Posterior cingulate gyrus (tissue), 11 donors: ENCODE measurements around the gene RSL1D1.

Source experiments
- DNase-seq, 10 donors: peaks; one replicate each; pipeline versions ENCODE4 v3.0.0 to v3.0.0-alpha.2; 2020 to 2021; ENCODE audit warnings: mixed read lengths in 3 of 10
- intact Hi-C: fragments of 100-400 bp; cut with DNase I; formaldehyde crosslinking; loops from one replicate; pipeline ENCODE4 v1.15.1; 2023

RSL1D1 gene

DNA sequence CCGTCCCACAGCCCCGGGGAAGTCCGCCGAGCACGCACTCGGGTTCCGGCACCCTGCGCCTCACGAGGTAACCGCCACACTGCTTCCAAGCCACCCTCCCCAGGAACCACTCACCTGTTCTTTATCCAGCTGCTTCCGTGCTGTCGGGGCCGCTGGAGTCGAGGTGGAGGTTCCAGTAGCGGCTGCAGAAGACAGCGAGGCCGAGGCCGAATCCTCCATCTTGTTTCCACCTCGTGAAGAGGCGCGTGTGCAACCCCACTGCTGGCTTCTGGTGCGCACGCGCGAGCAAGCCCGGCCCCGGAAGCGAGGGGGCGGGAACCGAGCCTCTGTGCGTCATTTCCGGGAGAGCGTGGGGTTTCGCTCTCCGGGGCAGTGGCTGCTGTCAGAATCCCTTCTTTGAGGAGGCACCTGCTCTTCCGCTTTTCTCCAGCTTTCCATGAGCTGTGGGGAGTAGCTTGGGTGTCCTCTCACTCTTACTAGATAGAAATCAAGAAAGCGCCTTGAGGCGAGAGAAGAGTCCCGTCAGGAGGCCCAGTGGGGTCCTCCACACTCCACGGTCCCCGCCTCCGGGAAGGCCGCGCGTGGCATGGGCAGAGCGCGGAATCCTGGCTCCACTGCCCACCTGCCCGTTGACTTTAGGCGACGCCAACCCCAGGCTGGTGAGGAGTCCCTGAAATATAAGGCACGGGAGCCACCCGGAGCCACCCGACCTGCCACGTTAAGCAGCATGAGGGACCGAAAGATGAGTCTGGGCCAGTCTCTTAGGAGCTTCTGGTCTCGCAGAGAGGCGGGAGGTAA, at the start of gene RSL1D1:
Gene RSL1D1, minus strand, starts transcription at position 249 of the 798 bp plus-strand sequence. Its CDS starts 30 bp downstream, at position 219.
- intact Hi-C loops, result loop anchor here (1.0 to 2.0 kb wide), 2 partner anchors 65 to 109 kb away; partner anchors contain the start of gene TXNDC11
- peak; percentile 79 to 98 (median 86) for DNase-seq

DNA sequence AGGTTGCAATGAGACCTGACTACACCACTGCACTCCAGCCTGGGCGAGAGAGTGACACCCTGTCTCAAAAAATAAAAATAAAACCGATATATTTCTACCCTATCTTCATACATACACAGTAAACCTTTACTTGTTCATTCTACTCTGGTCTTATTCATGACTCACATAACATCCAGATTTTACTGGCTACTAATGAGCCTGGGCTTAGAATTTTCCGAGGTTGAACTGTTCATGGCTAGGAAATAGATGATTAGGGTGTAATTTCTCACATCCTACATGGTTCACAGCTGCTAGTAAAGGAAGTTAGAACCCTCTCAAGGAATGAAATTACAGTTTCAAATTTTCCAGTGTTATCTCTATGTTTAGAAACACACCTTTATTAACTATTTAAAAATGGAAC, 49.7 kb upstream of the RSL1D1 start:
- intact Hi-C loops, result no loop called here
- DNase-seq, result no peak

DNA sequence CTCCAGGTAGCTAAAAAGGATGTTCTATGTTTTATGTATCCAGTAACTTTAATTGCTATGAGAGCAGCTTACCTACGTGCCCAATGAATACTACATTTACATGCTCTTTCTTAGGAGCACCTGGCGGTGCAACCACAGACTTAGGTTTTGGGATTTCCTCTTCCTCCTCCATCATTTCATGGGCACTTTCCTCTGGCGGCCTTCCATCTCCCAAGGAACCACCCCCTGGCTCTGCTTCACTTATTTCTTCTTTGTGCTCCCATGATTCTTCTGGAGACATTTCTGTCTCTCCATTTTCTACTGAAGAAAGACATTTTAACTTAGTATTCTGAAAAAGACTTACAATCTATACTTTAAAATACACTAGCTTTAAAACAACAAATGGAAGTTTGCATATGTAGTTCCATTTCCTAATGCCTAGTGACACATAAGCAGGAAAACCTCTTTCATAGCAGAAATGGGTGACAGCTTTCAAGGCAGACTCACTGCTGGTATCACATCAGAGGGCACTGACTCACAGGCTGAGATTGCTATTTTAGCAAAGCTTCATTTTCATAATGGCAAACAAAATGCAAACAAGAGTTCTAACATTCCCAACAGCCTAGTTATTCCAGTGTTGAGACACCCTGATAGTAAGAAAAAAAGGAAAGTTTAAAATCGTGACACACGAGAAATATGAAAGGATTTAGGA, 45.3 kb upstream of the RSL1D1 start:
- intact Hi-C loops, result no loop called here
- DNase-seq, result no peak

DNA sequence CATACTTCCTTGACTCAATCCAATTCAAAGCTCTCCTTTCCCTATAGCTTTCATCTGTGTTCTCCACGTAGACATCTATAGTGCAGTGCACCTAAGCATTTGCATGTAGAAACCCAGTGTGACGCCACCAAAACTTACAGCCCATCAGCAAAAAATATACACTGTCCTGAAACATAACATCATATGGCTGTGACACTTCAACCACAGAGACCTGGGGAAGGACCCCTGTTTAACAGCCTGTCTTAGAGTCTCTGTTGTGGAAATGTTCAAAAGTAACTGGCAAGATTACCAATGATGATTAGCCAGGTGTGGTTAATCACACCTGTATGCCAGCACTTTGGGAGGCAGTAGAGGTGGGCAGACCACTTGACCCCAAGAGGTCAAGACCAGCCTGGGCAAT, 42.2 kb upstream of the RSL1D1 start:
- no peak for DNase-seq
- intact Hi-C loops, result no loop called here

DNA sequence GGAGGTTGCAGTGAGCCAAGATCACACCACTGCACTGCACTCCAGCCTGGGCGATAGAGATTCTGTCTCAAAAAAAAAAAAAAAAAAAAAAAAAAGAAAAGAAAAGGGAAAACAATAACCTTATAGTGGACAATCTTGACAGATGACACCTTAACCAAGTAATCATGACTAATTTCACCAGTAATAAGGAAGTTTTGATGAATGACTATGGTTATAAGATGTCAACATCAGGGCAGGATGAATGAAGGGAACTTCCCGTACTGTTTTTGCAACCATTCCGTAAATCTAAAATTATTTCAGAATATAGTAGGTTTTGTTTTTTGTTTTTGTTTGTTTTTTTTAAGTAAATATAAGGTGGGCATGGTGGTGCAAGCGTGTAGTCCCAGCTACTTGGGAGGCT, 41.4 kb upstream of the RSL1D1 start:
- intact Hi-C loops, result no loop called here
- no peak for DNase-seq

DNA sequence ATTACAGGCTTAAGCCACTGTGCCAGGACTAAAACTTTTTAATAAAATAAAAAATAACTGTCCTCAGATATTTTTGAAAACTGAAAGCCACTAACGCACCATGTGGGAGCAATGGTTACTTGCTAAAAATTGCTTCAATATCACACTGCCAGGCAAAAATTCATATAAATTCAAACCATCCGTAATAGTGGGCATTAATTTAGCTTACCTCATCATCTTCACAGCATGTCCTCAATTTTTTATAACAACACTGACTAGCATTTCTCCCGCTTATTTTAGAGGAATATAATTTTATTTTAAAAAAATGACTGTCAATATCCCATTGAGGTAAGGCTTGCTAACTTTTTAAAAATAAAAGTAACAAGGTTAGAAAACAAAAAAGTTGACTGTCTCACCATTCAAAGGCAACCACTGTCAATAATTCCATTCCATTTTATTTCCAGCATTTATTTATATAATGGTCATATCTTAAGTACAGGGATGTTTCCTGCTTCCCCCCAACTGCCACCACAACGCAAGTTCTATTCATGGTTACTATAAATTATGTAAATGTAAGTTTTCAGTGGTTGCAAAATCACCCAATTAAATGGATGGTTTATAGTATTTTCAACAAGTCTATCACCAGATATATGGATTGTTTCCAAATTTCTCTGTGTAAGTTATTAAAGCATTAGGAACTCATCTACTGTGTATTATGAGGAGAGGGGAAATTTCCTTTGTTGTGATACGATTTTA, 39.1 kb upstream of the RSL1D1 start:
- intact Hi-C loops, result no loop called here
- DNase-seq, result no peak

DNA sequence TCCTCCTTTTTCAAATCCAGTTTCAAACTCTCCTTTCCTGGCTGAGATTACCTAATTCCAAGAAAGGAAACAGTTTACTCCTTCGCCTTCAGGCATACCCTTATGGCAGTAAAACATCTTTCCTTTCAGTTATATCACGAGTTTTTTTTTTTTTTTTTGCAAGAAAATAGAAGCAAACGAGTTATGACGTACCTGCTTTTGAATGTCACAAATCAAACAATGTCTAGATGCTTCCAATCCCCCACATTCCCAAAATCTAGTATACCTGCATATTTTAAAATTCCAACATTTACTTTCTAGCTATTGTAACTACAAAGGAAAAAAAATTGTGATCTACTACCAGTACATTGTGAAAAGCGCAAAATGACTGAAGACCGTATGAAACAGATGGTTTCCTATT, 35.5 kb upstream of the RSL1D1 start:
- intact Hi-C loops, result no loop called here
- DNase-seq, result no peak

DNA sequence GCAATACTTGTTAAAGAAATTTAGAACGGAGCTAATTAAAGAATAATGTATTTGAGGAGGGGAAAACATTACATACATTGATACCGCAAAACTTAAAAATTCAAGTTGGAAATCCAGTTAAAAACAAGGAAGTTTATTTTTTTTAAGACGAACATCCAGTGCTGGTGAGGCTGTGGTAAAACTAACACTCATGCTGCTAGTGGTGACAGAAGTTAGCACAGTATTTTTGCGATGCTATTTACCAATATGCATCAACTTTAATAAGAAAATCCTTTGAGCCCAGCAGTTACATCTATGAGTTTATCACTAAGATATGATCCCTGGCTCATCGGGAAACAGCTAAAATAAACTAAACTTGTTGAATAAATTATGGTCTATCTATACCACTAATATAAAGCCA, 32.7 kb upstream of the RSL1D1 start:
- intact Hi-C loops, result no loop called here
- no peak for DNase-seq

DNA sequence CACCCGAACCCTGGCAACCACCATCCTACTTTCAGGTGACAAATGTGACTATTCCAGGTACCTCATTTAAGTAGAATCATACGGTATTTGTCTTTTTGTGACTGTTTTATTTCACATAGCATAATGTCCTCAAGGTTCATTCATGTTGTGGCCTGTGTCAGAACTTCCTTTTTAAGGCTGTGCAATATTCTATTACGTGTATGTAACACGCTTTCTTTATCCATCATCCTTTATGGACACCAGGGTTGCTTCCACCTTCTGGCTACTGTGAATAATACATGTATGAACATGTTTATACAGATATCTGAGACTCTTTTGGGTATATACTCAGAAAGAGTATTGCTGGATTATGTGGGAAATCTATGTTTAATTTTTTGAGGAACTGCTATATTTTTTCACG, 28.7 kb upstream of the RSL1D1 start:
- no peak for DNase-seq
- intact Hi-C loops, result no loop called here

DNA sequence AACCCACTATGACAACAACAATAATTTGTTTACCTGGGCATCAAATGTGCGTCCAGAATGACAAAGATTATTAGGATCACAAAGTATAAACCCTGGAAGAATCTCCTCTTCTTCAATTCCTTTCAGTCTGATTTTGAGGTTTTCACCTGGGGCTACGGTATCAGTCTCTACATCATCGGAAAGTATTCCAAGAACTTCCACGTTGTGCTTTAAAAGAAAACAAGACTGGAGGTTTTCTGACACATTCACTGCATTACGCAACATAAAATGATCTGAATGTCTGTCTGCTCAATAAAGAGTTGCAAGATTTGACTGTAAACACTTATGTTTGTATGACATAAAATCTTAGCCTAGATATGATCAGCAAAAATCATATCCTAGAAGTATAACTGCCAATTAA, 26.0 kb upstream of the RSL1D1 start:
- no peak for DNase-seq
- intact Hi-C loops, result no loop called here

DNA sequence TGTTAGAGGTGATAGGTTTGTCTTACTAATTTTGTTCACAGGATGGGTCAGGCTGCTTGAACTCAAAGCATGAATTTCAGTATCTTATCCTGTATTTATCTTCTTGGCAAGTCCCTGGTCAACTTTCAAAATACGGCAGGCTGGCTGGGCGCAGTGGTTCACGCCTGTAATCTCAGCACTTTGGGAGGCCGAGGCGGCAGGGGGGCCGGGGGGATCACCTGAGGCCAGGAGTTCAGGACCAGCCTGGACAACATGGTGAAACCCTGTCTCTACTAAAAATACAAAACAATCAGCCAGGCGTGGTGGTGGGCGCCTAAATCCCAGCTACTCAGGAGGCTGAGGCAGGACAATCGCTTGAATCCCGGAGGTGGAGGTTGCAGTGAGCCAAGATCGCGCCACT, 25.0 kb upstream of the RSL1D1 start:
- no peak for DNase-seq
- intact Hi-C loops, result no loop called here

DNA sequence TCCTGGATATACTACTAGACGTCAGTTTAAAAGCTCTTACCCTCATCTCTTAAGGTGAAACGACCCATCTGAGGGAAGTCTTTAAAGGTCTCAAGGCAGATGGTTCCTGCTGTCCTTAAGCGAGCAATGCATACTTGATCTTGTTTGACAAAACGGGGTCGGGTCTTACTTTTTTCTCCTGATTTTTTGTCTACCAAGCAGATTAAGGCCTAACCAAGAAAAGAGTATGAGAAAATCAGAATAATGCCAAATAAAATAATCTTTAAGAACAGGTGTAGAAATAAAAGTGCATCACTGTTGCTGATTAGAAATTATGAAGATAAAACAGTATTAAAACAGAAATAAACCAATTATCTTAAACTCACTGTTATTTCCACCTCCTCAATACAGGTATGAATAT, 24.4 kb upstream of the RSL1D1 start:
- intact Hi-C loops, result no loop called here
- no peak for DNase-seq

DNA sequence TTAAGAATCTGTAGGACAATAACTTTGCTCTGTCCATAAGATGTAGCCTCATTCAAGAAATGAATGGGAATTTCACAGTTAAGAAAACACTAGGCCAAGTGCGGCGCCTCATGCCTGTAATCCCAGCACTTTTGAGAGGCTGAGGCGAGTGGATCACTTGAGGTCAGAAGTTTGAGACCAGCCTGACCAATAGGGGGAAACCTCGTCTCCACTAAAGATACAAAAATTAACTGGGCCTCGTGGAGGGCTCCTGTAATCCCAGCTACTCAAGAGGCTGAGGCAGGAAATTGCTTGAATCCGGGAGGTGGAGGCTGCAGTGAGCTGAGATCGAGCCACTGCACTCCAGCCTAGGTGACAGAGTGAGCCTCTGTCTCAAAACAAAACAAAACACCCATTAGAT, 19.9 kb upstream of the RSL1D1 start:
- intact Hi-C loops, result no loop called here
- DNase-seq, result no peak

DNA sequence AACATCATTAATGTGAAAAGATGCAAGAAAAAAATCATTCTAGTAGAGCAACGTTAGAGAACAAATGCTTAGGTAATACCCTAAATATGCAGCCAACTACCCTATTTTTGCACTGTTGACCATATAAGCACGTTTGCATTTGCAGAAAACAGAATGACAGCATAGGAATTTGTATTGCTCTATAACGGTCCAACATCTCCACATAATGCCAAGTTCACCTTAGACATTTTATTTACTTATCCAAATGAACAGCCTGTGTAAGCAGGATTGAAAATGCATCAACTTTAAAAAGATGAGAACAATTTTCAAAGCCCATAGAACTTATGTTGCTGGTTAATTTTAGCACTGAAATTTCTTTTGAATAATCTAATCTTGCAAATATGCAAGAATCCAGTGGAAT, 19.1 kb upstream of the RSL1D1 start:
- intact Hi-C loops, result no loop called here

DNA sequence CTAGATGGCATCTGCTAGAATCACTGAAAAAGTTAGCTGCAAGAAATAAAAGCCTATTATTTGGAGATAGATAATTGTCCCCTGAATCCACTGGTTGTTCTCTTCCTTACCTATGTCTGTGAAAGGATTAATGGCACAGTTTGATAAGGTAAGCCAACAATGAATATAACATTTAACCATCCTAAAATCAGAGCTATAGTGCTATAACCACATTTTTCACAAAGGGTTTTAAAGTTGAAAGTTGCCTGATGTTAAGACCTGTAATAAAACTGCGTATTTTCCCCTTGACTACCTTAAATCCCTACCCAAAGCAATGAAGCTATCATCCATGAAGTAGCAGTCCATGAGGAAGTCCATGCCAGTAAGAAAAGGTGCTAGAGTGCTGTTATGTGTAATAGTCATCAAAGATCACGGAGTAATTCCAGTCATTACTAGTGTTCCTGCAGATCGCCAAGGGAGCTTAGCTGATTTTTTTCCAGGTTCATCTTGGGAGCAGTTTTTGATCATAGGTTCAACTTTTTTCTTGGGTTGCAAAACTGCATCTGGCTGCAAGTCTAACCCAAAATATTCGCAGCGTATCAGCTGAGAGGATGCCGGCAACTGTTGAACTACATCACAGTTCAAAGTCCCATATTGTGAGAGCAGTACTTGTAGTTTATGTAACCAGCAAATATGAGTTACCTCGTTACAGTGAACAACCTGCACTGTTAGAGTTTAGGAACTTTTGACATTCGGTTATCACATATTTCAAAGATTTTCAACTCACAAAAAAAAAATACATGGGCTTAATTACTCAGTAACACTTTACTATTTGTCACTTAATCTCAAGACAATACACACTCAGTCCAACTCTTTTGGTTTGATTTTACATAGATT, 18.2 kb upstream of the RSL1D1 start:
- intact Hi-C loops, result no loop called here
- DNase-seq, result no peak

More for the DNA sequence above, 19.1 kb upstream of the RSL1D1 start:
- DNase-seq, result no peak

DNA sequence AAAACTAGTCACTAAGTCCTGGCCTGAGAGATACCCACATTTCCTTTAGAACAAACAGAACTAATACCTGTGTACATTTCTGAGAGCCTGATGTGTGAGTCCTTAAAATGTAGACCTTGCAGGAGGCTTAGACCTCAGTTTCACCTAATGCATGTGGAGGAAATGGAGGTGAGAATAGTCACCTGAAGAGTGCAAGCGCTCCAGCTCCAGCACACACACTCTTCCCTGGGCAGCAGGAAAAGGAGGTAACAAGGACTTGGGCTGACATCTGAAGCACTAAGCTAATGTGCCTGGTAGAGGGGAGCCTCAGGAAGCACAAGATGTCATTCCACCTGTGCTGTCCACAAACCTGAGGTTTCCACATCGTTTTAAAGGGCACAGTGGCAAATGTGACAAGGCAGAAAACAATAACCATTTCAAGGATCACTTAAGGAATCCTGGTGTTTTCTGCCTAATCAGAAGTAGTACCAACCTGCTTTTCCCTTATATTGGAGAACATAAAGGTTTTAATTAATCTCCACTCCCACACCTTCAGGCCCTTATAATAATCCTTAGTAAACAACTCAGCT, 17.2 kb upstream of the RSL1D1 start:
- intact Hi-C loops, result no loop called here
- DNase-seq, result no peak

DNA sequence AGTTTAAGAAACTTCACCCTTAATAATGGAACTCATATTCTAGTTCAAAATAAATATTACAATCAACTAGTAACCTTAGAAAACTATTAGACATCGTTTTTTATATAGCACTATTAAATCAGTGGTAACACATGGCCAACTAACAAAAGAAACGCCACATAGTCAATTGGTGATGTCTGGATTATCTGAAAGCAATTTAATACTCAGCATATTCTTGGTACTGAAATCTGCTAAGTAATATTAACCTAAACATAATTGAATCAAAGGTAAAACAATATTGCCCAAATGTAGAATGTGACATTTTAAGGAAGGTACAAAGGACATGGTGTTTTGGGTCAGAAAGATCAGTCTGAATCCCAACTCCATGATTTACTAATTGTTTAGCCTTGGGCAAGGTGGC, 11.1 kb upstream of the RSL1D1 start:
- intact Hi-C loops, result no loop called here
- DNase-seq, result no peak

DNA sequence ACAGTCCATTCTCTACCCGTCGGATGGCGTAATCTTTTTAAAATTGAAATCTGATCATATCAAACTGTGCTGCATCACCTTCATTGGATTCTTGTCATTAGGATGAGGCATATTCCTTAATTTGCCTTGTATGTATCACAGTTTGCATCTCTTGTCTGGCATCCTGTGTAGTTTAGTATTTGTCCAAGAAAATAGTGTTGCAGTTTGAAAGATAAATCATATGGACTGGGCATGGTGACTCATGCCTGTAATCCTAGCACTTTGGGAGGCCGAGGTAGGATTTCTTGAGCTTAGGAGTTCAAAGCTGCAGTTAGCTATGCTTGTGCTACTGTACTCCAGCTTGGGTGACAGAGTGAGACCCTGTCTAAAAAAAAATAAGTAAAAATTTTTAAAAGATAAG, 5.8 kb upstream of the RSL1D1 start:
- no peak for DNase-seq
- intact Hi-C loops, result no loop called here

DNA sequence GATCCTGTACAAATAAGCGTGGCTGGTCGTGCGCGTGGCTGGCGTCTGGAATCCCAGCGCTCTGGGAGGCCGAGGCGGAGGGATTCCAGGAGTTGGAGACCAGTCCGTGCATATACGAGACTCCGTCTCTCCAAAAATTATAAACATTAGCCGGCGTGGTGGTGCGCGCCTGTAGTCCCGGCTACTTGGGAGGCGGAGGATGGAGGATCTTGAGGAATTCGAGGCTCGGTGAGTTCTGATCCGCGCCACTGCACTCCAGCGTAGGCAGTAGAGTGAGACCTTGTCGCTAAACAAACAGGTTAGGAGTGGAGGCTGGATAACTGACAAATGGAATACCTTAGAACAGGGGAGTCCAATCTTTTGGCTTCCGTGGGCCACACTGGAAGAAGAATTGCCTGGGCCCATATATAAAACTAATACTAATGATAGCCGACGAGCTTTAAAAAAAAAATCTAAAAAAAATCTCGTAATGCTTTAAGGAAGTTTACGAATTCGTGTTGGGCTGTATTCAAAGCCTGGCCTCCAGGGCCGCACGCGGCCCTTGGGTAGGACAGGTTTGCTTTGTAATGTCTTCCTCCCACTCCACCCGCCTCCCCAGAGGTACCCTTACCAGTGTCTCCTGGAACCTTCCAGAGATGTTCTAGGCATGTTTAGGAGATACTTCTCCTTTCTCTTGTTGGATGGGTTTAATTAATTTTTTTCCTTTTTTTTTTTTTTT, 909 bp upstream of the RSL1D1 start:
- DNase-seq, result no peak
- intact Hi-C loops, result no loop called here

DNA sequence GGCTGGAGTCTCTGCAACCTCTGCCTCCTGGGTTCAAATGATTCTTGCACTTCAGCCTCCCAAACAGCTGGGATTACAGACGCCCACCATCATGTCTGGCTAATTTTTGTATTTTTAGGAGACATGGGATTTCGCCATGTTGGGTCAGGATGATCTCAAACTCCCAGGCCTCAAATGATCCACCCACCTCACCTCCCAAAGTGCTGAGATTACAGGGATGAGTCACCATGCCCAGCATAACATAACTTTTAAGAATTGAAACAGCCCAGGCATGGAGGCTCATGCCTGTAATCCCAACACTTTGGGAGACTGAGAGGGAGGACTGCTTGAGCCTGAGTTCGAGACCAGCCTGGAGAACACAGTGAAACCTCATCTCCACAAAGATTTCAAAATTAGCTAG, 2.5 kb downstream of the RSL1D1 start:
- no peak for DNase-seq
- intact Hi-C loops, result no loop called here
